Common myeloid progenitor, CD34-positive (primary cell): ENCODE data around the gene SLC30A2.

Experiments used
- CTCF ChIA-PET: fragments of 350-600 bp; sonication (Branson Sonifier 250); formaldehyde crosslinking; loops from one replicate; lab custom pipeline; 2021; ENCODE audit warnings: antibody characterized with exemption; lab: Charles Lee
- POLR2A ChIA-PET: fragments of 350-600 bp; sonication (Branson Sonifier 250); formaldehyde crosslinking; loops from one replicate; lab custom pipeline; 2021; ENCODE audit warnings: antibody characterized with exemption; lab: Charles Lee
- DNase-seq, 3 donors: peaks; one replicate each; pipeline versions ENCODE4 v3.0.0 to v3.0.0-alpha.2; 2013
- H3K27ac ChIP-seq, 2 experiments: 1 replicate in 1 of 2; 2 replicates in 1 of 2; pipeline ENCODE4 v1.7.0; 2013; ENCODE audit warnings: inconsistent platforms in 2 of 2, low read length in 2 of 2, mild to moderate bottlenecking in 2 of 2, low read depth in 1 of 2, moderate library complexity in 1 of 2; ENCODE audit not compliant: severe bottlenecking in 2 of 2, insufficient read depth in 1 of 2, poor library complexity in 1 of 2
- H3K27me3 ChIP-seq, 5 experiments: replicated peaks in 2 of 5; 1 replicate in 3 of 5; 2 replicates in 2 of 5; pipeline versions ENCODE4 v1.6.1 to v1.7.0; 2013; ENCODE audit warnings: low read length in 4 of 5, mild to moderate bottlenecking in 2 of 5, moderate library complexity in 2 of 5, inconsistent platforms in 1 of 5; ENCODE audit not compliant: insufficient read depth in 5 of 5, control insufficient read depth in 4 of 5
- H3K36me3 ChIP-seq, 4 experiments: 1 replicate in 2 of 4; 2 replicates in 2 of 4; pipeline versions ENCODE4 v1.6.1 to v1.7.0; 2013; ENCODE audit warnings: low read length in 3 of 4, control low read depth in 1 of 4, mild to moderate bottlenecking in 1 of 4; ENCODE audit not compliant: control insufficient read depth in 4 of 4, insufficient read depth in 4 of 4
- H3K4me1 ChIP-seq, 4 experiments: 1 replicate in 3 of 4; 2 replicates in 1 of 4; pipeline versions ENCODE4 v1.6.1 to v1.7.1; 2013; ENCODE audit warnings: low read length in 3 of 4, mild to moderate bottlenecking in 3 of 4, control low read depth in 1 of 4, inconsistent platforms in 1 of 4, moderate library complexity in 1 of 4; ENCODE audit not compliant: control insufficient read depth in 4 of 4, insufficient read depth in 4 of 4; ENCODE audit errors: control extremely low read depth in 1 of 4
- H3K4me3 ChIP-seq, 7 experiments: 1 replicate in 4 of 7; 2 replicates in 3 of 7; pipeline versions ENCODE4 v1.5.1 to v1.7.0; 2013; ENCODE audit warnings: mild to moderate bottlenecking in 7 of 7, low read length in 6 of 7, moderate library complexity in 6 of 7, inconsistent platforms in 2 of 7, low read depth in 2 of 7, control low read depth in 1 of 7; ENCODE audit not compliant: insufficient read depth in 4 of 7, control insufficient read depth in 1 of 7; ENCODE audit errors: extremely low read depth in 1 of 7
- H3K9me3 ChIP-seq, 5 experiments: 1 replicate in 4 of 5; 2 replicates in 1 of 5; pipeline versions ENCODE4 v1.6.1 to v1.7.1; 2013; ENCODE audit warnings: low read length in 4 of 5, mild to moderate bottlenecking in 2 of 5, inconsistent platforms in 1 of 5, low read depth in 1 of 5, moderate library complexity in 1 of 5; ENCODE audit not compliant: control insufficient read depth in 4 of 5, insufficient read depth in 2 of 5; ENCODE audit errors: control extremely low read depth in 1 of 5
- WGBS: methylation state at CpG from one replicate; pipeline ENCODE4 v1.1.5; 2013; ENCODE audit not compliant: insufficient coverage; 5-methylcytosine and 5-hydroxymethylcytosine counted together

The SLC30A2 gene

DNA sequence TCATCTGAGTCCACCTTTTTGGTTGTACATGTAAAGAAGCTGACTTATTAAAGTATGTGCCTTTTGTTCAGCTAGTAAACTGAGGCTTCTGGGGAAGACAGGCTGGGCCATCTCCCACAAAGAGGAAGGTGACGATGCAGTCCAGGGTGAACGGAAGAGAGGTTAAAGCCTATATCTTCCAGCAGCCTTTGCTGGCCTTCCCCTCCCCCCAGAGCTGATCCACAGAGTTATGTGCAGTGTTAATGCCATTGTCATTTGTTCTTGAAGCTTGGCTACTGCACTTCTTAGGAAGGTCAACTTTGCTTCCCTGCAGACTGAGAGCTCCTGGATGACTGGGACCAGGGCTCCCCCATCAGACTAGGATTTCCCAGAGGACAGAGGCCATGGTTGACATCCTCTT is 2.2 kb downstream of the SLC30A2 start:
- ChIA-PET POLR2A (interaction anchor here (0.6 kb wide), 1 partner anchor 62 kb away, joined by 3 read pairs; no protein-coding TSS in a partner anchor), CTCF (interaction anchor here (0.8 to 2.8 kb wide), 4 partner anchors 10 to 43 kb away, joined by 3 to 9 read pairs (median 3); no protein-coding TSS in a partner anchor)
- Histone ChIP-seq H3K27ac (no peak overlapping the region), H3K4me1 (peaks cover 0 to 17% (median 10%) of the 10 kb centered on the region in 4 experiments), H3K27me3 (peaks cover 15 to 74% (median 32%) of the 10 kb centered on the region in 5 experiments), H3K36me3 (no peaks in the 10 kb centered on the region), H3K9me3 (no peaks in the 10 kb centered on the region), H3K4me3 (no peak overlapping the region)
- no peak for DNase-seq
- WGBS: 60% methylated on average over 1 of the region's 2 CpGs

DNA sequence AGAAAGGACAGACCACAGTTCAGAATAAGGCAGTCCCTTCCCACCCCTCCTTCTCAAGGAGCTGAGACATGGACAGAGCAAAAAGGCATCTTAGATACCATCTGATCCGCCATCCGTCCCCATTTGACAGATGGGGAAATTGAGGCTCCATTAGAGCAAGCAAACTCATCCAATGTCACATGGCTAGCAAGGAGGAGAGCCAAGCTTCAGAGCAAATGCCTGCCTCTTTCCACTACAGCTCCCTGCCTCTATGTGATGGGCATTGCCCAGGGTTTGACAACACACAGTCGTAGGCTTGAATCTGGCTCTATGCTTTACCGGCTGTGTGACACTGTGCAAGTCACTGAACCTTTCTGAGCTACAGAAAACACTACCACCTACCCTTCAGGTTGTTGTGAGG is 3.9 kb downstream of the SLC30A2 start:
- peaks cover 0 to 17% (median 10%) of the 10 kb centered on the region in 4 experiments for H3K4me1 ChIP-seq
- H3K4me3 ChIP-seq: no peak overlapping the region
- H3K9me3 ChIP-seq: no peaks in the 10 kb centered on the region
- ChIA-PET CTCF (interaction anchor here (1.0 kb wide), 1 partner anchor 19 kb away, joined by 6 read pairs; no protein-coding TSS in a partner anchor), POLR2A (no interaction called here)
- H3K27me3 ChIP-seq: peaks cover 12 to 57% (median 23%) of the 10 kb centered on the region in 5 experiments
- no peak for DNase-seq
- 94% methylated on average over 2 of the region's 4 CpGs for WGBS
- H3K36me3 ChIP-seq: no peaks in the 10 kb centered on the region
- no peak overlapping the region for H3K27ac ChIP-seq

DNA sequence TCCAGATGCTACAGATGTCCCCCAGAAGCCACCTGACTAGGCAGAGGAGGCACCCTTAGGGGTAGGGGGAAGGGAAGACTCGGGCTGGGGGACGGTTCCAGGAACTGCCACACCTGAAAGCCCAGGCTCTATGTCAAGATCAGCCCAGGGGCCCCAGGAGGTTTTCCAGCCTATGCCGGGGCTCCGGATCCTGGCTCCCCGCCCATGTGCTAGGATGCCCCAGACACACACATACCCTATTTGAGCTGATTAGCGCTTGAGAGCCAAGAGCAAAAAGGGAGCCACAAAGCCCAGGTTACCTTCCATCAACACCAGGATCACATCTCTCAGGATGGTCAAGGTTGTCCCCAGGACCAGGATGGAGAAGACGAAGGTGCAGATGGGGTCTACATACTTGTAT is 4.5 kb downstream of the SLC30A2 start:
- Histone ChIP-seq H3K4me1 (peaks cover 0 to 15% (median 11%) of the 10 kb centered on the region in 4 experiments), H3K27me3 (peaks cover 12 to 51% (median 21%) of the 10 kb centered on the region in 5 experiments), H3K4me3 (no peak overlapping the region), H3K9me3 (no peaks in the 10 kb centered on the region), H3K36me3 (no peaks in the 10 kb centered on the region), H3K27ac (no peak overlapping the region)
- ChIA-PET CTCF (interaction anchor here (0.7 to 1.0 kb wide), 2 partner anchors 20 to 176 kb away, joined by 5 to 6 read pairs; no protein-coding TSS in a partner anchor), POLR2A (no interaction called here)
- WGBS: 91% methylated on average over 5 of the region's 7 CpGs
- no peak for DNase-seq

DNA sequence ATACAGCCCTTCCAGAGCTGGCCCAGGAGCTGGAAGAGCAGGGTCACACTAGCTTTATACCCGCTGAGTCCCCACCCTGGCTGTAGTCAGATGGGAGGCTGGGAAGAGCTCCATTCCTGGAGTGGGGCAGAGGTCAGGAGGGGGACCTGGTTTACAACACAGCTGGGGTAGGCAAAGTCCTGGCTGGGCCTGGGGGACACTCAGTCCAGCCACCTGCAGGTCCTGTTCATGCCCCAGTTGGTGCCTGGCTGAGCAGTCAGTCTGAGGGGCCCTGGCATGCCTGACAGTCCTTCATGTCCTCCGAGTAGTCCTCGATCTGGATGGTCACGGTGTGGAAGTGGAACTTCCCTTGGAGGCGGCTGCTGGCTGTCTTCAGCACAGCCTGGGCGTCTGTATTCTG is 7.0 kb downstream of the SLC30A2 start:
- Histone ChIP-seq H3K9me3 (no peaks in the 10 kb centered on the region), H3K36me3 (no peaks in the 10 kb centered on the region), H3K27me3 (peaks cover 2 to 32% (median 19%) of the 10 kb centered on the region in 5 experiments), H3K27ac (no peak overlapping the region), H3K4me1 (peaks cover 0 to 20% (median 14%) of the 10 kb centered on the region in 4 experiments), H3K4me3 (no peak overlapping the region)
- CTCF ChIA-PET: interaction anchor here (1.3 to 1.6 kb wide), 2 partner anchors 9 to 124 kb away, joined by 4 to 7 read pairs; no protein-coding TSS in a partner anchor
- POLR2A ChIA-PET: no interaction called here
- whole genome bisulfite sequencing: 88% methylated on average over 3 of the region's 6 CpGs
- no peak for DNase-seq

DNA sequence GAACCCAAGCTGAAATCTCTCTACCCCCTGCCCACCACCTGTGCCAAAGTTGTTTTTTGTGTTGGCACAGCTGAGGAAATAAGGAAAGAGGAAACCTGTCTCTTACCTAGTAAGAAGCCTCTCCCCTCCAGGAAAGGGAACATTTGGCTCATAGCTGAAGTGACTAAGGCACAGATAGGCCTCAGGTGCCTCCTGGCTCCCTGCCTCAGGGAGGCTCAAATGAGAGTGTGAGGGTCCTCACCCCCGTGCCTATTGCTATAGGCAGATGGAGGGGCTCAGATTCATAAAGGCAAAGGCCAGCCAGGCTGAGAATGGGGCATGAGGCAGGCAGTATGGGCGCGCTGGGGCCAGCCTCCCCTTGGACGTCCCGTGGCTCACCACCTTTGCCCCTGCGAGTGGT is 7.4 kb downstream of the SLC30A2 start:
- WGBS: 98% methylated on average over 5 of the region's 6 CpGs
- H3K9me3 ChIP-seq: no peaks in the 10 kb centered on the region
- no peak overlapping the region for H3K27ac ChIP-seq
- ChIA-PET POLR2A (no interaction called here), CTCF (interaction anchor here (1.3 to 1.6 kb wide), 2 partner anchors 9 to 125 kb away, joined by 4 to 7 read pairs; no protein-coding TSS in a partner anchor)
- peaks cover 0 to 20% (median 14%) of the 10 kb centered on the region in 4 experiments for H3K4me1 ChIP-seq
- peaks cover 0 to 29% (median 19%) of the 10 kb centered on the region in 5 experiments for H3K27me3 ChIP-seq
- H3K4me3 ChIP-seq: no peak overlapping the region
- H3K36me3 ChIP-seq: no peaks in the 10 kb centered on the region
- no peak for DNase-seq

DNA sequence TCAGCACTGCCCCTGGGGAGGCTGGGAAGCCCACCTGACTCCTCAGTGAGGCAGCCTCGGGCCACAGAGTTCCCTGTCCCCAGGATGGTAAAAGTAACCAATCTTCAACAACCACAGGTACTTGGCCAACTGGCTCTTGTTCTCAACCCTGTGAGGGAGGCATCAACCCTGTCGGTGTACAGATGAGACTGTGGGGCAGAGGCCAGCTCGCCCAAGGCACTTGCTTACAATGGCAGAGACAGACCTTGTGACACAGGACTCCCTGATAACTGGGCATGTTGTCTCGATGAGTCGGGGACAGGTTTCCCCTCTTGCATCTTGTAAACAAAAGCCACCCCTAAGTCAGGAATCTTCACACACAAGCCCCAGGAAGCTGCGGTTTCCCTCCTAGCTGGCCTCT is 8.0 kb downstream of the SLC30A2 start:
- no peaks in the 10 kb centered on the region for H3K9me3 ChIP-seq
- CTCF ChIA-PET: interaction anchor here (1.3 kb wide), 1 partner anchor 125 kb away, joined by 4 read pairs; no protein-coding TSS in a partner anchor
- H3K27me3 ChIP-seq: peaks cover 0 to 24% (median 17%) of the 10 kb centered on the region in 5 experiments
- no peak overlapping the region for H3K4me3 ChIP-seq
- no peak for DNase-seq
- H3K36me3 ChIP-seq: no peaks in the 10 kb centered on the region
- H3K4me1 ChIP-seq: peaks cover 0 to 20% (median 14%) of the 10 kb centered on the region in 4 experiments
- H3K27ac ChIP-seq: no peak overlapping the region
- 81% methylated on average over 4 of the region's 6 CpGs for WGBS
- POLR2A ChIA-PET: no interaction called here

DNA sequence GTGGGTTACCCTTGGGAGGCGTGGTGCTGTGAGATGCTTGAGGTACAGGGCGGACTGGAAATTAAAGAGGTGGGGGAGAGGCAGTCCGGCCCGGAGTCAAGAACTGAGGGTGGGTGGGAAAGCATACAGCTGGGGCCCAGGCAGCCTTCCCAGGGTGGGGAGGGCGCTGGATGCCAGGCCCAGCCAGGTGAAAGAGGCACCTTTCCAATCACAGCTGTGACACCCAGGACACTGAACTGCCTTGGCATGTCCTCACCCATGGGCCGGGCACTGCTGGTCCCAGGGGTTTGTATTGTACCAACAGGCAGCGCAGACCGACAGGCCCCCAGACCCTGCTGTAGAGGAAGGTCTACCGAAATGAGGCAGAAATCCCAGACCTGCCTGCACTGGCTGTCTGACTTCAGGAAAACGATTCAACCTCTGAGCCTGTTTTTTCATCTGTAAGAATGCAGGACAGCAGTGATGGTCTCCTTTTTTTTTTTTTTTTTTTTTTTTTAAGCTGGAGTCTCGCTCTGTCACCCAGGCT is 9.1 kb downstream of the SLC30A2 start:
- DNase-seq: no peak
- Histone ChIP-seq H3K36me3 (no peaks in the 10 kb centered on the region), H3K4me3 (no peak overlapping the region), H3K27me3 (peaks cover 0 to 17% (median 11%) of the 10 kb centered on the region in 5 experiments), H3K27ac (no peak overlapping the region), H3K9me3 (no peaks in the 10 kb centered on the region), H3K4me1 (peaks cover 0 to 20% (median 14%) of the 10 kb centered on the region in 4 experiments)
- 81% methylated on average over 10 of the region's 11 CpGs for whole genome bisulfite sequencing
- ChIA-PET CTCF (interaction anchor here (0.9 to 3.6 kb wide), 14 partner anchors 9 to 140 kb away, joined by 3 to 19 read pairs (median 4); partner anchors contain the start of gene SLC30A2), POLR2A (no interaction called here)
